ENCODE results near the gene FKBP15. TPM values are rescaled to one million over a fixed set of nuclear protein-coding genes. Genes with fewer than 3 reads are reported as not detected.

FKBP15 gene
- polyA plus RNA-seq, 1 of the 3 experiments (the other 2 are of a cell fraction), result 13.9 TPM

Other genes with a start within 250 kb of the FKBP15 start
- 2.0 and 2.3 TPM in 2 replicates for gene ZNF883, start 209.1 kb downstream of the FKBP15 start, polyA plus RNA-seq (2012; rRNA removed)
- gene ZFP37, start 164.6 kb downstream of the FKBP15 start, polyA plus RNA-seq (2012; rRNA removed), result 0.58 and 0.67 TPM in 2 replicates
- 6.4 and 8.5 TPM in 2 replicates for gene SLC31A2, start 70.3 kb downstream of the FKBP15 start, polyA plus RNA-seq (2012; rRNA removed)
- 7.7 and 11.2 TPM in 2 replicates for gene SLC31A1, start 267 bp upstream of the FKBP15 start, polyA plus RNA-seq (2012; rRNA removed)
- 29.6 and 31.0 TPM in 2 replicates for gene CDC26, start 54.3 kb upstream of the FKBP15 start, polyA plus RNA-seq (2012; rRNA removed)
- gene PRPF4, start 54.4 kb upstream of the FKBP15 start, polyA plus RNA-seq (2012; rRNA removed), result 22.5 and 23.2 TPM in 2 replicates
- not detected in 2 replicates for gene RNF183, start 82.1 kb upstream of the FKBP15 start, polyA plus RNA-seq (2012; rRNA removed)
- 0.74 and 1.3 TPM in 2 replicates for gene WDR31, start 119.0 kb upstream of the FKBP15 start, polyA plus RNA-seq (2012; rRNA removed)
- 0.03 TPM in 1 of 2 replicates, not detected in the other for gene BSPRY, start 128.3 kb upstream of the FKBP15 start, polyA plus RNA-seq (2012; rRNA removed)
- gene HDHD3, start 155.7 kb upstream of the FKBP15 start, polyA plus RNA-seq (2012; rRNA removed), result 17.1 and 20.4 TPM in 2 replicates
- 10.7 and 11.8 TPM in 2 replicates for gene ALAD, start 180.0 kb upstream of the FKBP15 start, polyA plus RNA-seq (2012; rRNA removed)
- 40.1 and 48.3 TPM in 2 replicates for gene POLE3, start 189.4 kb upstream of the FKBP15 start, polyA plus RNA-seq (2012; rRNA removed)
- 0.47 and 0.58 TPM in 2 replicates for gene C9orf43, start 189.5 kb upstream of the FKBP15 start, polyA plus RNA-seq (2012; rRNA removed)
- 50.6 and 60.7 TPM in 2 replicates for gene RGS3, start 242.4 kb upstream of the FKBP15 start, polyA plus RNA-seq (2012; rRNA removed)

All from SK-N-SH (cell line).